ENCODE results near the gene SRSF5. TPM values are rescaled to one million over a fixed set of nuclear protein-coding genes. Genes with fewer than 3 reads are reported as not detected.

SRSF5 gene
- total RNA-seq, 1 experiment from 2014 or later = 389 TPM

DNA sequence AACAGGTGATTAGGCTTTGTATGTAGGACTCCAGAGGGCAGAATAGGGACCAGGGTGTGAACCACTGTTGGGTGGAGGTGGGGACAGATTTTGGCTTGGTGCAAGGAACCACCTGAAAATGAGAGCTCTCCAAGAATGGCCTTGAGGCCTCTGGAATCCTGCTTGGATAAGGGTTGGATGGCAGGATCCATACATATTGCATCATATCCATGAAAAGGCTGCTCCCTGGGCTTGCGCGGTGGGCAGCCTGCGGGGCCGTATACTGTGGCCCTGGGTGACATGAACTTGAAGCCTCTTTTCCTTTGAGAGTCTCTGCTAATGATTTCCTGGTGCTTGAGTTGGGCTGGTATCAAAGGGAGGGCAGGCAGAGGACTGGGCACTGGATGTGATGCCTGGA is 31.4 kb downstream of the SRSF5 start:
- Histone ChIP-seq H3K14ac (ENCODE audit: insufficient read depth, low read length) (no peak overlapping the region), H3K27me3 (ENCODE audit: insufficient read depth, low read length) (no peaks in the 10 kb centered on the region)

More for the DNA sequence above, 31.4 kb downstream of the SRSF5 start:
- Histone ChIP-seq H2BK12ac (ENCODE audit: insufficient read length, low read depth, low read length) (no peak overlapping the region), H3K79me1 (ENCODE audit: insufficient read depth, low read depth, low read length, poor library complexity, severe bottlenecking) (no peaks in the 10 kb centered on the region), H3K23ac (ENCODE audit: insufficient read length, low read depth, low read length) (no peak overlapping the region), H3K56ac (ENCODE audit: insufficient read length, low read depth, low read length) (no peak overlapping the region), H2AFZ (ENCODE audit: low read length) (no peak overlapping the region), H3K4ac (ENCODE audit: low read depth, low read length) (no peak overlapping the region), H2BK15ac (ENCODE audit: low read depth, low read length) (no peak overlapping the region), H4K91ac (ENCODE audit: insufficient read length, low read depth, low read length) (no peak overlapping the region), H4K8ac (replicated peaks; ENCODE audit: insufficient read length, low read depth, low read length) (no peak overlapping the region), H2BK20ac (ENCODE audit: low read depth, low read length, poor library complexity, severe bottlenecking) (no peak overlapping the region), H3K4me2 (ENCODE audit: insufficient read depth, insufficient read length, low read length) (no peak overlapping the region), H2AK5ac (ENCODE audit: insufficient read length, low read length) (no peak overlapping the region), H4K5ac (ENCODE audit: insufficient read length, low read depth, low read length) (no peak overlapping the region), H3K23me2 (ENCODE audit: insufficient read length, low read depth, low read length, poor library complexity, severe bottlenecking) (no peaks in the 10 kb centered on the region), H3K27ac (ENCODE audit: insufficient read length, low read depth, low read length) (no peak overlapping the region), H4K20me1 (ENCODE audit: control insufficient read depth, insufficient read depth, insufficient read length) (no peaks in the 10 kb centered on the region), H2BK5ac (ENCODE audit: insufficient read length, low read length) (no peak overlapping the region), H3K4me1 (ENCODE audit: insufficient read depth, low read length) (peaks cover 5% of the 10 kb centered on the region; the same call in 1 of the 2 replicates), H3K9ac (ENCODE audit: extremely low read depth, insufficient read length, low read length) (no peak overlapping the region), H2BK120ac (ENCODE audit: low read depth, low read length, poor library complexity, severe bottlenecking) (no peak overlapping the region), H3T11ph (ENCODE audit: low read length) (no peak overlapping the region), H3K79me2 (ENCODE audit: insufficient read depth, low read length) (no peaks in the 10 kb centered on the region), H3K18ac (ENCODE audit: insufficient read length, low read depth, low read length) (no peak overlapping the region), H3K9me3 (ENCODE audit: control insufficient read depth, low read depth, low read length) (no peaks in the 10 kb centered on the region)
- TF ChIP-seq, protein P1, sequence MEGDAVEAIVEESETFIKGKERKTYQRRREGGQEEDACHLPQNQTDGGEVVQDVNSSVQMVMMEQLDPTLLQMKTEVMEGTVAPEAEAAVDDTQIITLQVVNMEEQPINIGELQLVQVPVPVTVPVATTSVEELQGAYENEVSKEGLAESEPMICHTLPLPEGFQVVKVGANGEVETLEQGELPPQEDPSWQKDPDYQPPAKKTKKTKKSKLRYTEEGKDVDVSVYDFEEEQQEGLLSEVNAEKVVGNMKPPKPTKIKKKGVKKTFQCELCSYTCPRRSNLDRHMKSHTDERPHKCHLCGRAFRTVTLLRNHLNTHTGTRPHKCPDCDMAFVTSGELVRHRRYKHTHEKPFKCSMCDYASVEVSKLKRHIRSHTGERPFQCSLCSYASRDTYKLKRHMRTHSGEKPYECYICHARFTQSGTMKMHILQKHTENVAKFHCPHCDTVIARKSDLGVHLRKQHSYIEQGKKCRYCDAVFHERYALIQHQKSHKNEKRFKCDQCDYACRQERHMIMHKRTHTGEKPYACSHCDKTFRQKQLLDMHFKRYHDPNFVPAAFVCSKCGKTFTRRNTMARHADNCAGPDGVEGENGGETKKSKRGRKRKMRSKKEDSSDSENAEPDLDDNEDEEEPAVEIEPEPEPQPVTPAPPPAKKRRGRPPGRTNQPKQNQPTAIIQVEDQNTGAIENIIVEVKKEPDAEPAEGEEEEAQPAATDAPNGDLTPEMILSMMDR (conservative IDR thresholded peaks at IDR 0.05) = no peak
- no peak overlapping the region for H3K4me3 Mint-ChIP-seq
- peaks cover 0 to 10% (median 3%) of the 10 kb centered on the region in 3 experiments; a peak in 3 of 7 replicates for H3K36me3 Mint-ChIP-seq (ENCODE audit: insufficient read depth in 1 of 3, low read depth in 3 of 3)
- no peak for DNase-seq
- peaks cover 10 to 23% of the 10 kb centered on the region in 2 experiments for H3K4me1 Mint-ChIP-seq
- peak overlapping the region in 1 of 3 experiments; percentile 93; a peak in 2 of 7 replicates for H3K27ac Mint-ChIP-seq
- peaks cover 7% of the 10 kb centered on the region for H3K27me3 Mint-ChIP-seq (ENCODE audit: low read depth)
- no CpG with 5 or more reads among the region's 4 CpGs for WGBS (ENCODE audit: extremely low coverage, insufficient read length, low lambda C conversion rate)
- peaks cover 5 to 9% of the 10 kb centered on the region in 2 experiments for H3K9me3 Mint-ChIP-seq
